ENCODE measurements around the gene SVEP1.

SVEP1 gene

DNA sequence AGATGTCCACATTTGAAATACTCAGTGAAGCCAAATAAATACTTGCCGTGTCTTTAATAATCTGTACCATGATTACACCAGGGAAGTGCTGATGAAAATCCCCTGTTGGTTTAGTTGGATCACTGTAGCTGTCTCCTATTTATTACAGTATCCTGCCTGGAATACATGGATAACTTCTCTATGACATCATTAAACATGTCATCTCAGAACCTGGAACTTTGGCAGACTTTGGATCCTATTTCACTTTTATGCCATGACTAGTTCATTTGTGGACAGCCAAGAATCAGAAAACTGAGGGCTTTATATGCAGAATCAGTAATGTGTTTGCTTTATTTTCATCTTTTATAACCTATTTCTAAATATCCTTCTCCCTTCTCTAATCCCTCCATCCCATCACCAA, 241.8 kb downstream of the SVEP1 start, which contains the start of gene TXNDC8:
Gene TXNDC8, minus strand, starts transcription at position 137 of the 400 bp plus-strand sequence.
- no peak for DNase-seq (ENCODE audit: extremely low read depth, insufficient read length)
- H3K4me3 ChIP-seq (replicated peaks; ENCODE audit: low read depth, low read length): no peak within 1 kb of the TSS
- no peaks in the 10 kb centered on the region for H3K36me3 ChIP-seq (ENCODE audit: control insufficient read depth, insufficient read depth, low read length)
- no peaks in the 10 kb centered on the region for H3K27me3 ChIP-seq (replicated peaks; ENCODE audit: control insufficient read depth, insufficient read depth, low read length)
- TF ChIP-seq, protein P1, sequence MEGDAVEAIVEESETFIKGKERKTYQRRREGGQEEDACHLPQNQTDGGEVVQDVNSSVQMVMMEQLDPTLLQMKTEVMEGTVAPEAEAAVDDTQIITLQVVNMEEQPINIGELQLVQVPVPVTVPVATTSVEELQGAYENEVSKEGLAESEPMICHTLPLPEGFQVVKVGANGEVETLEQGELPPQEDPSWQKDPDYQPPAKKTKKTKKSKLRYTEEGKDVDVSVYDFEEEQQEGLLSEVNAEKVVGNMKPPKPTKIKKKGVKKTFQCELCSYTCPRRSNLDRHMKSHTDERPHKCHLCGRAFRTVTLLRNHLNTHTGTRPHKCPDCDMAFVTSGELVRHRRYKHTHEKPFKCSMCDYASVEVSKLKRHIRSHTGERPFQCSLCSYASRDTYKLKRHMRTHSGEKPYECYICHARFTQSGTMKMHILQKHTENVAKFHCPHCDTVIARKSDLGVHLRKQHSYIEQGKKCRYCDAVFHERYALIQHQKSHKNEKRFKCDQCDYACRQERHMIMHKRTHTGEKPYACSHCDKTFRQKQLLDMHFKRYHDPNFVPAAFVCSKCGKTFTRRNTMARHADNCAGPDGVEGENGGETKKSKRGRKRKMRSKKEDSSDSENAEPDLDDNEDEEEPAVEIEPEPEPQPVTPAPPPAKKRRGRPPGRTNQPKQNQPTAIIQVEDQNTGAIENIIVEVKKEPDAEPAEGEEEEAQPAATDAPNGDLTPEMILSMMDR (IDR thresholded peaks at IDR 0.05; ENCODE audit: insufficient read depth, low read length, poor library complexity, severe bottlenecking): no peak

DNA sequence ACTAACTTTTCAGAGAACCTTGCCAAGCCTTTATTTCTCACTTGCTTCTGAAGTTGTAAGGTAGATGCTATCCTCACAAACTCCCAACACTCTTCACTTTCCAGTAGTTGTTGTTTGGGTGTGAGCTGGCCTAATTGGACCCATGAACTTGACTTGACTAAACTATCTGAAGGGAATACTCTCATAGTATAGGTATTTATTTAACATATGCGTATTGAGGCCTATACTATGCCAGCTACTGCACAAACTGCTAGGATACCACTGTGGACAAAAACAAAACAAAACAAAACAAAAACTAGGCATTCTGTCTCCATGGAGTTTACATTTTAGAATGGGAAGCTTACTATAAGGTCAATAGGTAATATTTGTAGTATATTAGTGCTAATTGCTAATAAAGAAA, 243.2 kb downstream of the SVEP1 start:
- Histone ChIP-seq H3K36me3 (ENCODE audit: control insufficient read depth, insufficient read depth, low read length) (no peaks in the 10 kb centered on the region), H3K27me3 (replicated peaks; ENCODE audit: control insufficient read depth, insufficient read depth, low read length) (no peaks in the 10 kb centered on the region), H3K4me3 (replicated peaks; ENCODE audit: low read depth, low read length) (no peak overlapping the region)
- TF ChIP-seq, protein P1 (IDR thresholded peaks at IDR 0.05; ENCODE audit: insufficient read depth, low read length, poor library complexity, severe bottlenecking): no peak
- no peak for DNase-seq (ENCODE audit: extremely low read depth, insufficient read length)

DNA sequence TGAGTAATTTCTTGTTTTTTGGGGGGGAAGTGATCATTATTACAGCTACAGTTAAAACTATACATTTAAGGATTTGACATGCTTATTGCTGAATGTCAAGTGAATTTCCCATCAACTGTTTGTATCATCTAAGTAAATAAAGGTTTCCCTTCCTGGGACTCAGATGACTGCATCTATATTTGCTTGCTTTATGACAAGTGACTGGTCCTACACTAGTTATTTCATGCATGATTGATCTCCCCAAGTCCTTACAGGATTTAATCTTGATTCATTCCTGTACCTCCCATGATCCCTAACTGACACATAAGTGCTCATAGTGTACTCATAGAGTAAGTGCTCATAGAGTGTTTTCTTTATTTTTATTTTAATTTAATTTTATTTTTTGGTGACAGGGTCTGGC, 244.7 kb downstream of the SVEP1 start:
- Histone ChIP-seq H3K36me3 (ENCODE audit: control insufficient read depth, insufficient read depth, low read length) (no peaks in the 10 kb centered on the region), H3K4me3 (replicated peaks; ENCODE audit: low read depth, low read length) (no peak overlapping the region), H3K27me3 (replicated peaks; ENCODE audit: control insufficient read depth, insufficient read depth, low read length) (no peaks in the 10 kb centered on the region)
- no peak for DNase-seq (ENCODE audit: extremely low read depth, insufficient read length)
- TF ChIP-seq, protein P1 (IDR thresholded peaks at IDR 0.05; ENCODE audit: insufficient read depth, low read length, poor library complexity, severe bottlenecking): no peak

DNA sequence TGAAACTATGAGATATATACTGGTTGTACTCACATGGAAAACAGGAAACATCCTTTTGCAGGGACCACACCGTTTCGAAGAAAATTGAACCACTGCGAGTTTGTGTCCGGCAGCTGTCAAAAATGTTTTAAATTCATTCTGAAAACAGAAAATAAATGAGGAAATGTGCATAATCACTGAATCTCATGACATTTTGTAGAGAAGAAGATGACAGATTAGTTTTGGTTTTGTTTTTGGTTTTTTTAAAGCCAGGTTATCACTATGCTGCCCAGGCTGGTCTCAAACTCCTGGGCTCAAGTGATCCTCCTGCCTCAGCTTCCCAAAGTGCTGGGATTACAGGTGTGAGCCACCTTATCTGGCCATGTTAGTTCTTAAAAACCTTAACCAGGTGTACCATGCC, 245.4 kb downstream of the SVEP1 start:
- TF ChIP-seq, protein P1 (IDR thresholded peaks at IDR 0.05; ENCODE audit: insufficient read depth, low read length, poor library complexity, severe bottlenecking): no peak
- H3K36me3 ChIP-seq (ENCODE audit: control insufficient read depth, insufficient read depth, low read length): no peaks in the 10 kb centered on the region
- no peak overlapping the region for H3K4me3 ChIP-seq (replicated peaks; ENCODE audit: low read depth, low read length)
- no peaks in the 10 kb centered on the region for H3K27me3 ChIP-seq (replicated peaks; ENCODE audit: control insufficient read depth, insufficient read depth, low read length)
- peak; percentile 9 for DNase-seq (ENCODE audit: extremely low read depth, insufficient read length)

DNA sequence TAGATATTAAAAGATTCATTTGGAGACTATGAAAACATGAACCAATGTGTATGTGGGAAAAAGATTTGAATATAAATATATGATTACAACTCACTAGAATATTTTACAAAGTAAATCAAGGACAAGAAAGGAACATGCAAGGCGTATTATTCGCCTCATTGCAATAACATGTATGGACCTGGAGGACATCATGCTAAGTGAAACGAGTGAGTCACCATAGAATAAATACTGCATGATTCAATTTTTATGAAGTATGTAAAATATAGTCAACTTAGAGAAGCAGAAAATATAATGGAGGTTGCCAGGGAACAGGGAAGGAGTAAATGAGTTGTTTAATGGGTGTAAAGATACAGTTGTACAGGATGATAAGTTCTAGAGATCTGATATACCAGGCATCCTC, 246.8 kb downstream of the SVEP1 start:
- no peak for DNase-seq (ENCODE audit: extremely low read depth, insufficient read length)
- TF ChIP-seq, protein P1 (IDR thresholded peaks at IDR 0.05; ENCODE audit: insufficient read depth, low read length, poor library complexity, severe bottlenecking): no peak
- H3K36me3 ChIP-seq (ENCODE audit: control insufficient read depth, insufficient read depth, low read length): no peaks in the 10 kb centered on the region
- no peaks in the 10 kb centered on the region for H3K27me3 ChIP-seq (replicated peaks; ENCODE audit: control insufficient read depth, insufficient read depth, low read length)
- H3K4me3 ChIP-seq (replicated peaks; ENCODE audit: low read depth, low read length): no peak overlapping the region

DNA sequence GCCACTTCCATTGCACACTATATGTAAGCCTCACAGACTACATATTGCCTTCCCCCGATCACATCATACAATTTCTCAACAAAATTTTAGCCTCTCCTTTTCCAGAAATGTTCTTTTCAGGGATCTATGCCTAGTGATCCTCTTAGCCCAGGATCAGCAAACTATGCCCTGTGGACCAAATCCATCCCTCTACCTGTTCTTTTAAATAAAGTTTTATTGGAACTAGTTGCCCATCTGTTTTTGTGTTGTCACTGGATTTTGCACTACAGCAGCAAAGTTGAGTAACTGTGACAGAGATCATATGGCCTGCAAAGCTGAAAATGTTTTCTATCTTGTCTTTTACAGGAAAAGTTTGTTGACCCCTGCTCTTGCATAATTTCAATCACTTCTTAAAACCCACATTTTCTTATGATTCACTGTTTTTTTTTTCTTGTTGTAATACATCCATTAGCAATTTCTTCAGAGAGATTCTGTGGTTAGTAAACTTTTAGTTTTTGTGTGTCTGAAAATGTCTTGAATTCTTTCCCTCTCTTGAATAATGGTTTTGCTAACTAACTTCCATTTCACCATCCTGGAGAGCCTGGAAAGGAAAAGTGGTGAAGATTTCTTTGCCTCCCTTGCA, 248.9 kb downstream of the SVEP1 start:
- no peaks in the 10 kb centered on the region for H3K36me3 ChIP-seq (ENCODE audit: control insufficient read depth, insufficient read depth, low read length)
- H3K27me3 ChIP-seq (replicated peaks; ENCODE audit: control insufficient read depth, insufficient read depth, low read length): no peaks in the 10 kb centered on the region
- H3K4me3 ChIP-seq (replicated peaks; ENCODE audit: low read depth, low read length): no peak overlapping the region
- no peak for DNase-seq (ENCODE audit: extremely low read depth, insufficient read length)
- TF ChIP-seq, protein P1 (IDR thresholded peaks at IDR 0.05; ENCODE audit: insufficient read depth, low read length, poor library complexity, severe bottlenecking): no peak

Measured in GM06990 (cell line).